GM18499 (cell line): ENCODE measurements around the gene NUP93.
"Not testable (repeated sequence)": the region's sequence is repeated elsewhere in the genome, so short reads cannot be mapped to it uniquely, and the experiment has no call there.

ENCODE experiments used
- ATAC-seq: cut with Tn5 transposase; IDR thresholded peaks from one replicate; pipeline ENCODE4 v1.9.1; 2021; ENCODE audit warnings: moderate number of reproducible peaks; ENCODE audit not compliant: insufficient read depth, unreplicated experiment

Gene NUP93

GRCh38 chr16:56774016-56774680 is 44.2 kb downstream of the NUP93 start:
- ATAC-seq = no peak

DNA sequence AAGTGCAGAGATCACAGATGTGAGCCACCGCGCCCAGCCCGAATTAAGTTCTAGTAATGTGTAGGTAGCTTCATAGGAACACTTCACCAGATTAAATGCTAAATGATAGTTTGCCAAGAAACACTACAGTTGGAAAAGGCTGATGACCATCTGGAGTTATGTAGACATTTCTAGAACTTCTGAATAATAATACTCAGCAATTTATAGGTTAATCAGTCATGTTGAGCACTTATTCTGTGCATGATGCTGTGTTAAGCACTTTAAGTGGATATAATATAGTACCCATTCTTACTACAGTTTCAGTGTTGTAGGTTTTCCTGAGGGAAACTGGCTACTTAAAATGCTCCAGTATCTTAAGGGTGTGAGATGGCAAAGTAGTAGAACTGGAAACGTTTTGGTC is 45.2 kb downstream of the NUP93 start:
- ATAC-seq = no peak

DNA sequence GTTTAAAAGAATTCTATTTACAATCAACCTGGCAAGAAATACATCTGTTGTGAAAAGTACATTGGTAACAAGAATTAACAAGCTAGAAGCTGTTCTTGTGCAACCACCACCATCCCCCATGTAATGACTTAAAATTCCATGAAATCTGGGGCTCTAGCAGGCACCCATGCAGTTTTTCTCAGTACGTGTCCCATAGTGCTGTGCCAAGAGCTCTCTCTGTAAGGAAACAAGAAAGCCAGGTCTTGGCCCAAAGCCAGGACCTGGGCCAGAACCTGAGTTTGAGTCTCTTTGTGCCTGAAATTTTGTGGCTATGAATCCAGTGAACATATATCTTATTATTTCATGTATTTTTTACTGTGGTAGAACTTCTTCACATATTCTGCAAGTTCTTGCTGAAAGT is 46.6 kb downstream of the NUP93 start:
- no peak for ATAC-seq

- ATAC-seq = no peak
These were observed 47.1 kb downstream of the NUP93 start for GRCh38 chr16:56777001-56777400.

DNA sequence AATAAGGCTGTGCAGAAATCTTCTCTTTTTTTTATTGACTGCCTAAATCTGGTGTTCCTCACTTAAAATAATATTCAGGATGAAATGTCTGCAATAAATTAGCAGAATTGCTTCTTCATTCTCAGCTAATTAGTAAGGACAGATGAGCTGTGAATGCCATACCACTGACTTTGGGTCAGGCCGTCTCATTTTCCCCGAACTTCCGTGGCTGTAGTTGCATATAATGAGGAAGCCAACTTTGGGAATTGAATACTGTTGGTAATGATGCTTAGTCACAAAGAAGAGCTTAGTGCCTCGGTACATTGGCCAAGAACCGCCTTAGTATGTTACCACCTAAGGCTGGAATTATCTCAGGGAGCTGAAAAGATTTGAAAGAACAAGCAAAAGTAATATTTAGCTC is 47.6 kb downstream of the NUP93 start:
- no peak for ATAC-seq

GRCh38 chr16:56779906-56780305 is 50.0 kb downstream of the NUP93 start:
- ATAC-seq = no peak

- no peak for ATAC-seq
These were observed 50.7 kb downstream of the NUP93 start for GRCh38 chr16:56780646-56781045.

- no peak for ATAC-seq
These were observed 51.6 kb downstream of the NUP93 start for GRCh38 chr16:56781528-56781961.

DNA sequence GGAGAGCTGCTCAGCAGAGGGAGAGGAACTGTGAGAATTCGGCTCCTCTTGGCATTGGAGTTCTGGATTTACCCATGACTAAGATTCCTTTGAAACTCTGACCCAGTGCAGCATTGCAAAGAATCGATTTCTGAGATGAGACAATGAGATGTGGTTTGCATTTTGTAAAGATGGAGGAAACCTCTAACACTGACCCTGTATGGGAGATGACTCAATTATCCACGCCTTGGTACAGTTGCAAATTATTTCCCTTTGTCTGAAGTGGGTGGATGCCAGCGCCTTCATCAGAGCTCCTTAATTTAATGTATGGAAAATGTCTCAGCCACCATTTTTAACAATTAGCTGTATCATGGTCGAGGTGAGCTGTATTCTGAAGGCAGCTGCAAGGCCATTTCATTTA is 53.4 kb downstream of the NUP93 start:
- ATAC-seq = no peak

- ATAC-seq = no peak
These were observed 55.4 kb downstream of the NUP93 start for GRCh38 chr16:56785317-56785716.

DNA sequence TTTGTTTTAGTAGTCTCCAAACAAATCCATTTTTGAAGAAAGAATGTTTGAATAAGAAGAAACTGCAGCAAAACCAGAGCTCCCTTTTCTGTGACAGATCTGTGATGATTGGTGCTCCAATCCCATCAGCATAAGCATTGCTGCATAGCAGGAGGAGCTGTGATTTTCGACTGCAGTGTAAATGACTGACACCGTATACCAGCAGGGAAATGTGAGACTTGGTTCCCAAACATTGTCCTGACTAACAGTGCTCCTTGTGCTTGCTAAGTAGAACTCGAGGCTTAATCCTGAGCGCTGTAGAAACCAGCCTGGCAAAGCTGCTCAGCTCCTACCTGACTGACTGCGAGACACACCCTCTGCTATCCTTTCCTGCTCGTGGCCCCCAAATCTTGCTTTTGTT is 57.2 kb downstream of the NUP93 start:
- ATAC-seq = no peak

DNA sequence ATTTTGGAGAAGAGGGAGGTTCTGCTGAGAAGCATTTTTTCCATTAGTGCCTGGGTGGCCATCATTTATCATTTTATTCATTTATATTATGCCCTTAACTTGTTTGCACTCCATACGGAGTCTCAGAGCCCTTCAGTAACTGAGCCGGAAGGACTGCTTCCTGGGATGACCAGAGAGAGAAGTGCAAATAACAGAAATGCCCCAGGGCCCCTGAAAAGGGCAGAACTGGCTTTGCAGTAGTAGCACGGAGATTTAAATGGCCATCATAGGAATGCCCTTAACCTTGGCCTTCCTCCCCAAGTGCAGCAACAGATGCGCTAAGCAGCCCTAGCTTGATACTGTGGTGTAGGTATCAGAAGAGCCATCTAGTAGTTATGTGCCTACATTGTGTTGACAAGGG is 58.5 kb downstream of the NUP93 start:
- no peak for ATAC-seq

DNA sequence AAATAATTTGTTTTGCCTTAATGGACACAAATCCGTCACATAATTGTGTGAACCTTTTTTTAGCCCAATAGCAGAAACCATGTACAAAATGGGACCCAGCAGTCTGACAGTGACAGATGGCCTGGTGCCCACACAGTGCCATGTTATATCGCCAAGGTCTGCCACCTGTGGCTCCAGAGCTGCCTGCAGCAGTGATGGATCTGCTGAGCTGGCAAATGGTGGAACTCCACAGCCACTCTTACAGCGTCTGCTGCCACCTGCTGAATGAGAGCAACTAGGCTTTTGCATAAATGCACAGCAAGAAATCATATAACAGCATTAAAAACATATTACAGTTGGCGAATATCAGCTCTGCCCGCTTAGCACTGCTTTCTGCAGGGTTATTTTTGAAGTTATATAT is 59.4 kb downstream of the NUP93 start:
- ATAC-seq = no peak

DNA sequence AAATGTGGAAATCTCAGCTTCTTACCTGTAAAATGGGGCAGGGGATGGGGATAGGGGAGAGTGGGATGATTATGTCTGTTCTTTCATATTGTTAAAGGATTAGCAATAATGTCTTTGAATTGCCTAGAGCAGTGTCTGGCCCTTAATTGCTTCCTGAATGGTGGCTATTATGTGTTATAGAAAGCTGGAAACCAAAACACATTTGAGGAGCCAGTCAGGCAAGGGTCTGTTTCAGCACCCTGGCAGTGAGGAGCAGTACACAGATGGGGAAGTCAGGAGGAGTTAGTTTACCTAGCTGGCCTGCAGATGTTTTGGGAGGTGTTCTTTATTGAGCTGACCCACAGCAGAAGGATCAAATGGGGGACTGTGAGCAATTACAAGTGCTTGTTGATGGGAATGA is 63.0 kb downstream of the NUP93 start:
- no peak for ATAC-seq

DNA sequence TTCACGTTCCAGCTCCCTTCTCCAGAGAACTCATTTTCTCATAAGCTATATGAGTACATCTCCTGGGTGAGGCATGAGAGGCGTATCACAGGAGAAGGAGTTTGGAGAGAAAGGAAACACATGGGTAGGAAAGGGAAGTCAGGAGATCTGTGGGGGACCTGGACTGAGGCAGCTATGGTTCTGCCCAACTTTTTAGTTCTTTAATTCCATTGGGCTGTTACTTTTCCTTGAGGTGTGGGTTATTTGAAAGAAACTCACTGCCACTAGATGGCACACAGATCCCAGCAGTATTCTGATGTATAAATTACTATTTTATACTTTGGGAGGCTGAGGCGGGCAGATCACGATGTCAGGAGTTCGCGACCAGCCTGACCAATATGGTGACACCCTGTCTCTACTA is 63.6 kb downstream of the NUP93 start:
- no peak for ATAC-seq

DNA sequence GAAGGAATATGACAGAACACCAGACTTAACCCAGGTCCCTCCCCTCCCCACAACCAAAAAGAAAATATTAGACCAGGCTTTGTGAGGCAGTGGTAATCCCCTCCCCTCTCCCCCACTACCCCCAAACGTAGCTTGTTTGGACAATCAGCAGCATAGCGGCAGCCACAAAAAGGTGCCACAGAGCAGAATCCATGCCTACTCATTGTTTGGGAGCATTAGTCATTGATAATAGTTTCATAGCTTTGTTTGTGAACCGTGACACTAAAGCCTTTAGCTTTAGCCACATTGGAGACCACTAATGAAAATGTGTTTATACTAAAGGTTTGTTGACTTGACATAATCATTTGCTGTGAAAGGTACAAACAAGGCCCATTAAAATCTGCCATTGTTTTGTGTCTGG is 65.1 kb downstream of the NUP93 start:
- ATAC-seq = no peak

DNA sequence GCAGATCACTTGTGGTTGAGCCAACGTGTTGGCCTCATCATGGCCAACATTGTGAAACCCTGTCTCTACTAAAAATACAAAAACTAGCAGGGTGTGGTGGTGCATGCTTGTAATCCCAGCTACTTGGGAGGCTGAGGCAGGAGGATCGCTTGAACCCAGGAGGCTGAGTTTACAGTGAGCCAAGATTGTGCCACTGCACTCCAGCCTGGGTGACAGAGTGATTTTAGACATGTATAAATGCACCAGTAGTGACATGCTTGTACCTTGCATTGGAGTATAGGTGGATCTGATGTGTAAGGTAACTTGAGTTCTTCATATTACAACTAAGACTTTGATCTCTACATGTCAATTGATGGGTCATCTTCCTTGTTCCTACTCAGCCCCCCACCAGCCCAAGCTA is 67.1 kb downstream of the NUP93 start:
- ATAC-seq = not testable (repeated sequence)

DNA sequence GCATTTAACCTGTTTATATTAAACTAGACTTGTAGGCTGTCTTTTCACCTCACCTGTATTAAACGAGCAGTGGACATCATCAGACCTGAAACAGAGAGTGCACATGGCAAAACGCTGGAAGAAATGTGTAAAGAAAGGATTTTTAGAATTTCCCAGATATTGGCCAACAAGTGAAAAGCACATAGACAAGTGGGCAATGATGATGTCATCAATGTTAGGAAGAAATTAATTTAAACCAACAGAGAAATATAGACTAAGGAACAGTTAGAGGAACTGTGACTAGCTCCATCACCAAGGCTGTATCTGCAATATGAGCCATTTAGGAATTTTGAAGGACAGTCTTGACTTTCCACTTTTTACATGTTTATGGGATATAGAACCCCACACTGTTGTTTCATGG is 67.9 kb downstream of the NUP93 start:
- no peak for ATAC-seq

- ATAC-seq = no peak
These were observed 69.0 kb downstream of the NUP93 start for GRCh38 chr16:56798955-56799354.

GRCh38 chr16:56800355-56800754 is 70.4 kb downstream of the NUP93 start:
- ATAC-seq = no peak

- ATAC-seq = no peak
These were observed 71.8 kb downstream of the NUP93 start for GRCh38 chr16:56801762-56802161.

DNA sequence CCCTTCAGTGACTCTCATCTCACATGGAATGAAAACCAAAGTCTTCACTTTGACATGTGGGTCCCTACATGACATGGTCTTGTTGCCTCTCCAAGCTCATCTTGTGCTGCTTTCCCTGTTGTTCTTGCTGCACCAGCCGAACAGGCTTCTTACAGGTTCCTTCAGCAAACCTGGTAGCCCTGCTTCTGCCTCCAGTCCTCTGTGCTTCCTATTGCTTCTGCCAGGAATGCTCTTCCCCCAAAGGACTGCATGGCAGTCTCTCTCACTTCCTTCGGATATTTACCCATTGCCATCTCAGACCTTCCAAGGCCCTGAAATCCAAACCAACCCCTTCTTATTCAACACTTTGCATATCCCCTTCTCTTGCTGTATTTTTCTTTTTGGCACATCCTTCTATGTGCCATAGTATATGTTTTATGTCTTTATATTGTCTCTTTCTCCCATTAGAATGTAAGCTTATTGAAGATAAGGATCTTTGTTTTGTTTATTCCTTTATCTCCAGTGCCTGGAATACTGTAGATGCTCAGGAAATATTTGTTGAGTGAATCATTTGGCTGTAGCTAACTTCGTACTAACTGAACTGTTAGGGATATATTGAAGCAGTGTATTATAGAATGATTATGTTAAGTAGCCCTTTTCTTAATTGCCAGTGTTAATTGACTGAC is 77.2 kb downstream of the NUP93 start:
- ATAC-seq = no peak
